HCT116 (cell line): ENCODE data around the gene MYO1A. TPM values are rescaled to one million over a fixed set of nuclear protein-coding genes. Genes with fewer than 3 reads are reported as not detected.

Experiments
- ATAC-seq: fragments of 200-7000 bp; cut with Tn5 transposase; 2 replicates; pipeline ENCODE4 v1.9.1; 2020; ENCODE audit warnings: mild to moderate bottlenecking, moderate library complexity
- BruUV-seq: library from RNA; stranded (reverse); fragments of 400-500 nt; replicated peaks from 2 replicates; lab custom pipeline; 2021; lab: Mats Ljungman, UMichigan
- CTCF ChIA-PET: fragments of 300-600 bp; sonication (Branson Sonifier 250); formaldehyde crosslinking; loops from one replicate; lab custom pipeline; 2021; ENCODE audit warnings: antibody characterized with exemption; lab: Charles Lee
- POLR2A ChIA-PET: fragments of 300-600, 350-600 bp; sonication (Branson Sonifier 250); formaldehyde crosslinking; loops from one replicate; lab custom pipeline; 2021; ENCODE audit warnings: antibody characterized with exemption; lab: Charles Lee
- RAD21 ChIA-PET, 2 experiments: fragments of 300-600 bp; sonication (Branson Sonifier 250); formaldehyde crosslinking; loops; one replicate each; lab custom pipeline; 2023; ENCODE audit warnings: low total read pairs in 2 of 2; ENCODE audit not compliant: uncharacterized antibody in 2 of 2, unreplicated experiment in 2 of 2, low non-redundant PET in 1 of 2; lab: Charles Lee
- DNase-seq: peaks from one replicate; pipeline ENCODE4 v3.0.0-alpha.2; 2010; ENCODE audit warnings: low read depth, low spot score
- H2AFZ ChIP-seq: fragments of 200-600 bp; shearing (Covaris generic), sonication (generic); 2 replicates; pipeline ENCODE4 v1.6.1; 2017; ENCODE audit warnings: low read depth, mixed run types, mixed read lengths, antibody characterized with exemption, low read length; ENCODE audit not compliant: poor library complexity, severe bottlenecking
- H3K27ac ChIP-seq: 2 replicates; pipeline ENCODE4 v1.5.1; 2012; ENCODE audit warnings: low read depth, low read length
- H3K27me3 ChIP-seq: fragments of 200-600 bp; sonication (generic); 2 replicates; pipeline ENCODE4 v1.6.1; 2016; ENCODE audit warnings: mixed run types, low read length, mixed read lengths; ENCODE audit not compliant: insufficient read depth
- H3K36me3 ChIP-seq, 2 experiments: fragments of 200-500 bp in 1 of 2; fragments of 200-600 bp in 1 of 2; sonication (Bioruptor generic) in 1 of 2; sonication (generic) in 1 of 2; 2 replicates each; pipeline versions ENCODE4 v1.5.1 to v1.6.1; 2014 to 2016; ENCODE audit warnings: low read length in 2 of 2, inconsistent platforms in 1 of 2, mixed read lengths in 1 of 2, mixed run types in 1 of 2; ENCODE audit not compliant: insufficient read depth in 2 of 2, control insufficient read depth in 1 of 2
- H3K4me1 ChIP-seq, 2 experiments: fragments of 200-600 bp in 1 of 2; sonication (generic) in 1 of 2; 2 replicates each; pipeline versions ENCODE4 v1.5.1 to v1.6.1; 2012 to 2017; ENCODE audit warnings: low read length in 2 of 2, inconsistent platforms in 1 of 2, mild to moderate bottlenecking in 1 of 2, mixed read lengths in 1 of 2, mixed run types in 1 of 2, moderate library complexity in 1 of 2; ENCODE audit not compliant: insufficient read depth in 2 of 2, control insufficient read depth in 1 of 2
- H3K4me2 ChIP-seq: fragments of 200-600 bp; sonication (generic); 2 replicates; pipeline ENCODE4 v1.6.1; 2017; ENCODE audit warnings: mixed run types, low read length, mixed read lengths
- H3K4me3 ChIP-seq, 2 experiments: fragments of 200-600 bp in 1 of 2; sonication (generic) in 1 of 2; replicated peaks in 1 of 2; 2 replicates each; pipeline ENCODE4 v1.5.1; 2011 to 2016; ENCODE audit warnings: low read length in 2 of 2, control low read depth in 1 of 2, low read depth in 1 of 2, mild to moderate bottlenecking in 1 of 2, mixed read lengths in 1 of 2, mixed run types in 1 of 2
- H3K79me2 ChIP-seq: fragments of 200-600 bp; sonication (generic); 2 replicates; pipeline ENCODE4 v1.6.1; 2017; ENCODE audit warnings: mild to moderate bottlenecking, mixed run types, low read length, moderate library complexity, mixed read lengths; ENCODE audit not compliant: insufficient read depth
- H3K9ac ChIP-seq: fragments of 200-600 bp; sonication (generic); 2 replicates; pipeline ENCODE4 v1.6.1; 2016; ENCODE audit warnings: low read length, mixed read lengths
- H3K9me2 ChIP-seq: fragments of 200-600 bp; sonication (generic), shearing (Covaris generic); 2 replicates; pipeline ENCODE4 v1.6.1; 2017; ENCODE audit warnings: mixed run types, mild to moderate bottlenecking, moderate library complexity; ENCODE audit not compliant: insufficient read depth
- H3K9me3 ChIP-seq, 2 experiments: fragments of 200-500 bp in 1 of 2; fragments of 200-600 bp in 1 of 2; sonication (Bioruptor generic) in 1 of 2; sonication (generic) in 1 of 2; 2 replicates each; pipeline ENCODE4 v1.6.1; 2014 to 2017; ENCODE audit warnings: low read length in 2 of 2, mixed read lengths in 2 of 2, inconsistent platforms in 1 of 2, low read depth in 1 of 2, mild to moderate bottlenecking in 1 of 2, mixed run types in 1 of 2, moderate library complexity in 1 of 2; ENCODE audit not compliant: control insufficient read depth in 1 of 2, insufficient read depth in 1 of 2
- H4K20me1 ChIP-seq: fragments of 200-600 bp; sonication (generic), shearing (Covaris generic); 2 replicates; pipeline ENCODE4 v1.6.1; 2017; ENCODE audit warnings: mixed run types, mild to moderate bottlenecking, moderate library complexity; ENCODE audit not compliant: insufficient read depth
- CEBPB ChIP-seq: IDR thresholded peaks from 2 replicates; pipeline ENCODE4 v1.6.1; 2012; ENCODE audit warnings: low read depth
- EGR1 ChIP-seq: IDR thresholded peaks from 2 replicates; pipeline ENCODE4 v1.6.1; 2012; ENCODE audit warnings: low read depth
- EZH2phosphoT487 ChIP-seq: fragments of 200-600 bp; IDR thresholded peaks from 2 replicates; pipeline ENCODE4 v1.6.1; 2018; ENCODE audit warnings: antibody characterized with exemption, borderline replicate concordance
- MAX ChIP-seq: IDR thresholded peaks from 2 replicates; pipeline ENCODE4 v1.6.1; 2012
- POLR2A ChIP-seq: IDR thresholded peaks from 2 replicates; pipeline ENCODE4 v1.7.0; 2011; ENCODE audit warnings: borderline replicate concordance; ENCODE audit not compliant: insufficient read depth, insufficient read length; ENCODE audit errors: extremely low read depth
- POLR2AphosphoS5 ChIP-seq: IDR thresholded peaks from 2 replicates; pipeline ENCODE4 v1.6.1; 2011; ENCODE audit warnings: mild to moderate bottlenecking, low read depth, low read length, moderate library complexity
- ZBTB33 ChIP-seq: IDR thresholded peaks from 2 replicates; pipeline ENCODE4 v1.6.1; 2011; ENCODE audit warnings: mild to moderate bottlenecking, low read length, moderate library complexity; ENCODE audit not compliant: insufficient replicate concordance; ENCODE audit errors: extremely low read depth
- ZFX ChIP-seq: fragments of 450-650 bp; IDR thresholded peaks from 2 replicates; pipeline ENCODE4 v1.6.1; 2017
- intact Hi-C: fragments of 100-400 bp; cut with micrococcal nuclease; formaldehyde crosslinking; loops from 2 replicates; pipeline ENCODE4 v1.10.0; 2022
- total RNA-seq: library from RNA; stranded (reverse); gene quantifications from one replicate; pipeline ENCODE4 v1.2.1, GENCODE V29; 2021; ENCODE audit not compliant: unreplicated experiment

MYO1A gene
- total RNA-seq, 1 experiment from 2014 or later, result 0.76 TPM

- CTCF ChIA-PET, result no interaction called here
Observed at GRCh38 chr12:56999456-56999855, 50.5 kb downstream of the MYO1A start.

More at GRCh38 chr12:56999456-56999855, 50.5 kb downstream of the MYO1A start:
- Histone ChIP-seq H3K36me3 (peaks cover 21 to 31% of the 10 kb centered on the region in 2 experiments), H3K4me1 (peaks cover 0 to 6% of the 10 kb centered on the region in 2 experiments; a peak in 3 of 4 replicates), H3K27ac (no peak overlapping the region), H3K9ac (no peak overlapping the region), H3K9me3 (no peaks in the 10 kb centered on the region), H3K9me2 (no peaks in the 10 kb centered on the region), H3K27me3 (no peaks in the 10 kb centered on the region), H3K4me2 (no peak overlapping the region), H3K4me3 (no peak overlapping the region), H2AFZ (no peak overlapping the region), H4K20me1 (no peaks in the 10 kb centered on the region), H3K79me2 (peaks cover 38% of the 10 kb centered on the region)
- ChIA-PET POLR2A (no interaction called here), RAD21 (no interaction called here)
- BruUV-seq, result no TSS peak
- intact Hi-C loops, result no loop called here
- DNase-seq (no peak), ATAC-seq (no peak)
- TF ChIP-seq MAX (no peak), POLR2A (no peak), ZFX (no peak), EGR1 (no peak), ZBTB33 (no peak), CEBPB (no peak), POLR2AphosphoS5 (no peak), EZH2phosphoT487 (no peak)
